DND-41 (cell line): ENCODE results near the gene CAPN15.

Source experiments
- ATAC-seq: fragments of 200-7000 bp; cut with Tn5 transposase; 3 replicates; pipeline ENCODE4 v1.9.1; 2021; ENCODE audit warnings: low read depth; ENCODE audit not compliant: insufficient read depth
- DNase-seq: peaks from one replicate; pipeline ENCODE4 v3.0.0-alpha.2; 2020
- H2AFZ ChIP-seq: 2 replicates; pipeline ENCODE4 v1.6.0; 2012; ENCODE audit warnings: low read depth, low read length
- H3K27ac ChIP-seq: 2 replicates; pipeline ENCODE4 v1.5.1; 2012; ENCODE audit warnings: low read length, inconsistent platforms
- H3K27me3 ChIP-seq: fragments of 200-600 bp; sonication (generic); 2 replicates; pipeline ENCODE4 v1.6.0; 2012; ENCODE audit warnings: low read length, mild to moderate bottlenecking, inconsistent platforms; ENCODE audit not compliant: insufficient read depth, poor library complexity
- H3K36me3 ChIP-seq: 2 replicates; pipeline ENCODE4 v1.5.1; 2012; ENCODE audit warnings: low read length, inconsistent platforms; ENCODE audit not compliant: insufficient read depth
- H3K4me1 ChIP-seq: 2 replicates; pipeline ENCODE4 v1.5.1; 2012; ENCODE audit warnings: mild to moderate bottlenecking, low read length; ENCODE audit not compliant: insufficient read depth
- H3K4me2 ChIP-seq: 2 replicates; pipeline ENCODE4 v1.6.0; 2012; ENCODE audit warnings: mild to moderate bottlenecking, moderate library complexity, low read length, inconsistent platforms; ENCODE audit not compliant: insufficient read depth
- H3K4me3 ChIP-seq, 2 experiments: fragments of 200-600 bp in 1 of 2; shearing (Covaris generic) in 1 of 2; 2 replicates each; pipeline ENCODE4 v1.5.1; 2012 to 2016; ENCODE audit warnings: inconsistent platforms in 2 of 2, low read length in 2 of 2, mild to moderate bottlenecking in 2 of 2, low read depth in 1 of 2, moderate library complexity in 1 of 2
- H3K79me2 ChIP-seq: 2 replicates; pipeline ENCODE4 v1.6.0; 2012; ENCODE audit warnings: low read length, inconsistent platforms; ENCODE audit not compliant: insufficient read depth
- H3K9ac ChIP-seq: 2 replicates; pipeline ENCODE4 v1.6.0; 2012; ENCODE audit warnings: low read depth, mild to moderate bottlenecking, inconsistent platforms, low read length, moderate library complexity
- H3K9me3 ChIP-seq: 2 replicates; pipeline ENCODE4 v1.5.1; 2012; ENCODE audit warnings: low read length, moderate library complexity, mild to moderate bottlenecking, inconsistent platforms; ENCODE audit not compliant: insufficient read depth, severe bottlenecking
- H4K20me1 ChIP-seq: 2 replicates; pipeline ENCODE4 v1.6.0; 2012; ENCODE audit warnings: low read length; ENCODE audit not compliant: insufficient read depth
- CTCF ChIP-seq: IDR thresholded peaks from 2 replicates; pipeline ENCODE4 v1.5.1; 2012; ENCODE audit warnings: borderline replicate concordance, low read length, moderate library complexity, mild to moderate bottlenecking; ENCODE audit not compliant: poor library complexity, severe bottlenecking; ENCODE audit errors: extremely low read depth
- EZH2 ChIP-seq: IDR thresholded peaks from 3 replicates; pipeline ENCODE4 v1.6.1; 2012; ENCODE audit warnings: borderline replicate concordance, low read depth, mild to moderate bottlenecking, moderate library complexity, low read length, inconsistent platforms; ENCODE audit not compliant: severe bottlenecking

The CAPN15 gene

DNA sequence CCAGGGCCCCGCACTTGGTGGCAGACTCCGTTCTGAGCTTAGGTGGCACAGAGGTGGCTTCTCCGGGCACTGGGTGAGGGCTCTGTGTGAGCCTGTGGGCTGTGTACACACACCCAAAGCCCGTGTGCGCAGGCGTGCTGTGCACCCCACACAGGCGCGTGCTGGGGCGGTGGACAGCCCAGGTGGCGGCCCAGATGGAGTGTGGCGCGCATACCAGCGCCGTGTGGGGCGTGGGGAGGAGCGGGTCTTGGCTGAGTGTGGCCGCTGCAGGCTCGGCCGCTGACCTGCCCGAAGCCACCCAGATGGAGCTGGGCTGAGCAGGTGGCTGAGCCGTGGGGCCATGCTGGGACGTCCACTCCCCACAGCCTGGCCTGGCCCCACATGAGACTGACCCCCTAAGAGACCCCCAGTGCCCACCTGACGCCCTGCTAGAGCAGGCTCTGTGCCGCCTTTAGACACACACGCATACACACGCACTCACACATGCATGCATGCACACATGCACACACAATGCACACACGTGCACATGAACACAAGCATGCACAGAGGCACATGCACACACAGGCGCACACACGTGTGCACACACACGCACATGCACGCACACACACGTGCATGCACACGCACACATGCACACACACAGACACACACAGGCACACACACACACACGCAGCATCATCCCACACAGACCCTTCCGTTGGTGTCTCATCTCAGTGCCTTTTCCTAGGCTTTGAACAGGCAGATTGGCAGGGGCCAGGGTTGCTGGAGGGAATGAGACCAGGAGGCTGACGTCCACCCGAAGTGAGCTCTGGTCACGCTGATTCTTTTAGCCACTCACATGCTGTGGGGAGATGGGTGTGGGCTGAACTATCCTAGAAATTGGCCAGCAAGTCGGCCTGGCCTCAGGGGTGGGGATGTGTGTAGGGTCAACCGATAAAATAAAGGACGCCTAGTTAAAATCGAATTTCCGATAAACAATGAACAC, 34.7 kb downstream of the CAPN15 start:
- H4K20me1 ChIP-seq: no peaks in the 10 kb centered on the region
- DNase-seq: no peak
- H3K79me2 ChIP-seq: no peaks in the 10 kb centered on the region
- no peak overlapping the region for H3K4me2 ChIP-seq
- ATAC-seq: no peak
- no peaks in the 10 kb centered on the region for H3K9me3 ChIP-seq
- H3K4me3 ChIP-seq: no peak overlapping the region
- no peak overlapping the region for H2AFZ ChIP-seq
- no peak overlapping the region for H3K27ac ChIP-seq
- no peak overlapping the region for H3K9ac ChIP-seq
- TF ChIP-seq EZH2: no peak
- TF ChIP-seq CTCF: no peak
- H3K36me3 ChIP-seq: no peaks in the 10 kb centered on the region
- H3K4me1 ChIP-seq: peaks cover 16% of the 10 kb centered on the region
- H3K27me3 ChIP-seq: no peaks in the 10 kb centered on the region

DNA sequence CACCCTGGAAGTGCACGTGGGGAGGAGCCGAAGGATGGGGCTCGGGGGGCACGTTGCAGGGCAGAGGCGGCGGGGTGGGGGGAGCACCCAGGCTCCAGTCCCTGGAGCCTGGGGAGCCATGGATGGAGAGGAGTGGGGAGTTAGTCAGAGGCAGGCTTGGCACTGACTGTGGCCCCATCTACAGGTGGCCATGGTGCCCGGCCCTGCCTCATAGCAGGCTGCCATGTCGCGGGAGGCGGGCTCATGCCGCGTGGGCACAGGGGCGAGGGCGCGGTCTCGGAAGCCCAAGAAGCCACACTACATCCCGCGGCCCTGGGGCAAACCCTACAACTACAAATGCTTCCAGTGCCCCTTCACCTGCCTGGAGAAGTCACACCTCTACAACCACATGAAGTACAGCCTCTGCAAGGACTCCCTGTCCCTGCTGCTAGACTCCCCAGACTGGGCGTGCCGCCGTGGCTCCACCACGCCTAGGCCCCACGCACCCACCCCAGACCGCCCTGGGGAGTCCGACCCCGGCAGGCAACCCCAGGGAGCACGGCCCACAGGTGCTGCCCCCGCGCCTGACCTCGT, 35.6 kb downstream of the CAPN15 start:
- Histone ChIP-seq H3K4me1 (peaks cover 19% of the 10 kb centered on the region), H3K79me2 (no peaks in the 10 kb centered on the region), H2AFZ (no peak overlapping the region), H3K4me3 (no peak overlapping the region), H3K27ac (no peak overlapping the region), H3K9ac (no peak overlapping the region), H3K4me2 (no peak overlapping the region), H3K36me3 (no peaks in the 10 kb centered on the region), H3K9me3 (no peaks in the 10 kb centered on the region), H4K20me1 (no peaks in the 10 kb centered on the region), H3K27me3 (no peaks in the 10 kb centered on the region)
- TF ChIP-seq CTCF (no peak), EZH2 (no peak)
- no peak for ATAC-seq
- no peak for DNase-seq

- Histone ChIP-seq H3K27ac (no peak overlapping the region), H3K36me3 (no peaks in the 10 kb centered on the region), H3K27me3 (no peaks in the 10 kb centered on the region), H3K9ac (no peak overlapping the region), H2AFZ (no peak overlapping the region), H3K9me3 (no peaks in the 10 kb centered on the region), H3K4me1 (peaks cover 33% of the 10 kb centered on the region), H3K4me2 (no peak overlapping the region), H3K79me2 (peaks cover 10% of the 10 kb centered on the region), H4K20me1 (no peaks in the 10 kb centered on the region), H3K4me3 (no peak overlapping the region)
- no peak for DNase-seq
- no peak for TF ChIP-seq CTCF
- no peak for TF ChIP-seq EZH2
- ATAC-seq: no peak
These were observed 37.3 kb downstream of the CAPN15 start for GRCh38 chr16:564690-565418.
